KMS-11 (cell line): ENCODE results near the gene ELANE.

Source experiments
- H2AFZ ChIP-seq: fragments of 200-600 bp; sonication (generic); 2 replicates; pipeline ENCODE4 v1.6.1; 2016; ENCODE audit warnings: antibody characterized with exemption, mixed run types, low read depth
- H3K27ac ChIP-seq: fragments of 200-600 bp; sonication (generic); 2 replicates; pipeline ENCODE4 v1.6.1; 2016; ENCODE audit warnings: mild to moderate bottlenecking, mixed run types
- H3K27me3 ChIP-seq: fragments of 200-600 bp; sonication (generic); 2 replicates; pipeline ENCODE4 v1.6.1; 2017; ENCODE audit warnings: mild to moderate bottlenecking, low read depth, mixed run types, moderate library complexity; ENCODE audit not compliant: insufficient read depth
- H3K36me3 ChIP-seq: fragments of 200-600 bp; sonication (generic); 2 replicates; pipeline ENCODE4 v1.6.1; 2017; ENCODE audit warnings: mild to moderate bottlenecking, mixed run types; ENCODE audit not compliant: insufficient read depth
- H3K4me1 ChIP-seq: fragments of 200-600 bp; sonication (generic); 2 replicates; pipeline ENCODE4 v1.6.1; 2016; ENCODE audit warnings: mild to moderate bottlenecking, low read depth, mixed run types; ENCODE audit not compliant: poor library complexity, severe bottlenecking
- H3K4me2 ChIP-seq: fragments of 200-600 bp; sonication (generic); 2 replicates; pipeline ENCODE4 v1.7.0; 2016; ENCODE audit warnings: mild to moderate bottlenecking, mixed run types
- H3K4me3 ChIP-seq: fragments of 200-600 bp; sonication (generic); IDR thresholded peaks from 2 replicates; pipeline ENCODE4 v1.6.1; 2017; ENCODE audit warnings: low read depth, low read length, mixed read lengths; ENCODE audit not compliant: insufficient read depth
- H3K79me2 ChIP-seq: fragments of 200-600 bp; sonication (generic); 2 replicates; pipeline ENCODE4 v1.6.1; 2016; ENCODE audit warnings: low read depth, mixed run types; ENCODE audit not compliant: insufficient read depth
- H3K9ac ChIP-seq: fragments of 200-600 bp; sonication (generic); 2 replicates; pipeline ENCODE4 v1.6.1; 2016; ENCODE audit warnings: mild to moderate bottlenecking, mixed run types
- H4K20me1 ChIP-seq: fragments of 200-600 bp; sonication (generic); 2 replicates; pipeline ENCODE4 v1.6.1; 2016; ENCODE audit warnings: mild to moderate bottlenecking, mixed run types; ENCODE audit not compliant: insufficient read depth
- TF ChIP-seq, protein P1 (sequence below): fragments of 200-600 bp; sonication (generic); conservative IDR thresholded peaks from 2 replicates; pipeline ENCODE4 v1.6.1; 2017; ENCODE audit warnings: low read depth, mild to moderate bottlenecking, antibody characterized with exemption, low read length, moderate library complexity, mixed read lengths

Gene ELANE

DNA sequence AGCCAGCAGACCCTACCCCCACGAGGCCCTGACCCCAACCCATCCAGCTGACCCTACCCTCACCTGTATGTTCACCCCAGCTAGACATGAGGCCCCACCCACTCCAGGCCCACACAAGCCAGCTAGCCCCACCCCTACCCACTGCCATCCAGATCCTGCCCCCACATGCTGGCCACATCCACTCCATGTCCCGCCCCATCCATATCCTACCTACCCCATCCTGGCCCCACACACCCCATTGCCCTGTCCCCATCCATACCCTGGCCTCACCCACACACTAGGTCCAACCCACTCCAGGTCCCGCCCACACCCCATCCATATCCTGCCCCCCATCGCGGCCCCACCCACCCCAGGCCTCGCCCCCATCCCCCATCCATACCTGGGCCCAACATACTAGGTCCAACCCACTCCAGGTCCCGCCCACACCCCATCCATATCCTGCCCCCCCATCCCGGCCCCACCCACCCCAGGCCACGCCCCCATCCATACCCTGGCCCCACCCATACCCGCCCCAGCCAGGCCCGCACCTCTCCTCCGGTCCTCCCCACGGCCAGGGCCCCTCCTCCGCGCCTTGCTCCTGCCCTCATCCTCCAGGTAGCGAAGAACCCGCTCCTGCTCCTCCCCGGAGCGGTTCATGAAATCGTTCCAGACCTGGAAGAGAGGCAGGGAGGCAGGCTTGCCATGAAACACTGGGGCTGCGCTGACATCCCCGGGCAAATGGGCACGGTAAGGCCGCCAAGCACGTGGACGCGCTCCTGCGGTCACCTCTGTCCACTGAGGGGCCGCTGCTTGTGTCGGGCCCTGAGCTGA is 48.4 kb downstream of the ELANE start:
- Histone ChIP-seq H3K27ac (no peak overlapping the region), H3K9ac (no peak overlapping the region), H4K20me1 (no peaks in the 10 kb centered on the region), H3K4me2 (no peak overlapping the region), H3K4me1 (no peaks in the 10 kb centered on the region), H2AFZ (no peak overlapping the region), H3K36me3 (no peaks in the 10 kb centered on the region), H3K27me3 (no peaks in the 10 kb centered on the region), H3K79me2 (no peaks in the 10 kb centered on the region), H3K4me3 (no peak overlapping the region)
- TF ChIP-seq, protein P1, sequence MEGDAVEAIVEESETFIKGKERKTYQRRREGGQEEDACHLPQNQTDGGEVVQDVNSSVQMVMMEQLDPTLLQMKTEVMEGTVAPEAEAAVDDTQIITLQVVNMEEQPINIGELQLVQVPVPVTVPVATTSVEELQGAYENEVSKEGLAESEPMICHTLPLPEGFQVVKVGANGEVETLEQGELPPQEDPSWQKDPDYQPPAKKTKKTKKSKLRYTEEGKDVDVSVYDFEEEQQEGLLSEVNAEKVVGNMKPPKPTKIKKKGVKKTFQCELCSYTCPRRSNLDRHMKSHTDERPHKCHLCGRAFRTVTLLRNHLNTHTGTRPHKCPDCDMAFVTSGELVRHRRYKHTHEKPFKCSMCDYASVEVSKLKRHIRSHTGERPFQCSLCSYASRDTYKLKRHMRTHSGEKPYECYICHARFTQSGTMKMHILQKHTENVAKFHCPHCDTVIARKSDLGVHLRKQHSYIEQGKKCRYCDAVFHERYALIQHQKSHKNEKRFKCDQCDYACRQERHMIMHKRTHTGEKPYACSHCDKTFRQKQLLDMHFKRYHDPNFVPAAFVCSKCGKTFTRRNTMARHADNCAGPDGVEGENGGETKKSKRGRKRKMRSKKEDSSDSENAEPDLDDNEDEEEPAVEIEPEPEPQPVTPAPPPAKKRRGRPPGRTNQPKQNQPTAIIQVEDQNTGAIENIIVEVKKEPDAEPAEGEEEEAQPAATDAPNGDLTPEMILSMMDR = no peak

DNA sequence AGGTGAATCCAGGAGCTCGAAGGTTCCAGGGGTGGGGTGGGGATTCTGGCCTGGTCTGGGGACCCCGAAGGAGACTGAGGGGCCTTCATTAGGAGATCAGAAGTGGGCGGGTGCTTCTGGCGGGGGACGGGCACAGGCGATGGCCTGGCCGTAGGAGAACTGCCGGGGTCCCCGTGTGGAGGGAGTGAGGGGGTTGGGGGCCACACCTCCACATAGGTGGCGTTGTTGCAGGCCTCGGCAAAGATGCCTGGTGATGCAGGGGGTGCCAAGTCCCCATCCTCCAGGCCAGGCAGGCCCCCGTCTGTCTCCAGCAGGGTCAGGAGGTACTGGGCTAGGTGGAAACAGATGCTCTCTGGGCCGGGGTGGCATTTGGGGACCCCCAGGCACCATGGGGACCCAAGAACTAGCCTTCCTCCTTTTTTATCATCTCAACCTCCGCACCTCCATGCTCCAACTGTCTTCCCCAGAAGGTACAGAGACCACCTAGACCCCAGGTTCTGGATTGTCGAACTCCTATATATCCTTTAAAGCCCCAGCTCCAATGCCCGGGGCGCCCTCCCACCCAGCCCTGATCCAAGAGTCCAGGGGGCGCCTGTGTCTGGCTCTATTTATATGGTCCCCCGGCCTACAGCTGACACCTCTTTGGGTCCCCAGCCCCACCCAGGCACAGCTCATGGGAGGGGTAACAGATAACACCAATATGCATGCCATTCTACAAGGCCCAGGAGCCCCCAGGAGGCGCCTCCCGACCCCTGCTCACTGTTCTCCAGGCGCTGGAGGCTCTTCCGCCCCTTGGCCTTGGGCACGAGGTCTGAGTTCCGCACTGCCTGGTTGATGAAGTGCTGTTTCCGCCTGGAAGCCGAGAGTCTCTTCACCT is 49.4 kb downstream of the ELANE start:
- H3K79me2 ChIP-seq = no peaks in the 10 kb centered on the region
- H3K27me3 ChIP-seq = no peaks in the 10 kb centered on the region
- H3K4me1 ChIP-seq = no peaks in the 10 kb centered on the region
- H2AFZ ChIP-seq = no peak overlapping the region
- no peak overlapping the region for H3K4me3 ChIP-seq
- no peak overlapping the region for H3K4me2 ChIP-seq
- no peaks in the 10 kb centered on the region for H4K20me1 ChIP-seq
- no peaks in the 10 kb centered on the region for H3K36me3 ChIP-seq
- no peak overlapping the region for H3K9ac ChIP-seq
- no peak overlapping the region for H3K27ac ChIP-seq
- TF ChIP-seq, protein P1 = no peak

DNA sequence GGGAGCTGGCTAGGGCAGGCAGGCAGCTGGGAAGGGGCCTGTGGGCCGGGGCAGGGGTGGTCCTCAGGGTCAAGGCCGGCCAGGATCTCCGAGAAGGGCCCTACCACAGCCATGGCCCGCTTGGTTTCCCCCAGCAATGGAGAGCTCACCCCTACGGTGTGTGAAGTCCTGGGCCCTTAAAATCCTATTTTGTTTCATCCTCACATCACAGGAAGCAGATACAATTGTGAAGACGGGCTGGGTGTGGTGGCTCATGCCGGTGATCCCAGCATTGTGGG is 49.9 kb downstream of the ELANE start:
- H4K20me1 ChIP-seq = no peaks in the 10 kb centered on the region
- no peak overlapping the region for H3K27ac ChIP-seq
- H3K4me3 ChIP-seq = no peak overlapping the region
- no peak overlapping the region for H3K9ac ChIP-seq
- no peaks in the 10 kb centered on the region for H3K79me2 ChIP-seq
- no peak overlapping the region for H2AFZ ChIP-seq
- H3K4me2 ChIP-seq = no peak overlapping the region
- H3K4me1 ChIP-seq = no peaks in the 10 kb centered on the region
- TF ChIP-seq, protein P1 = no peak
- H3K27me3 ChIP-seq = no peaks in the 10 kb centered on the region
- H3K36me3 ChIP-seq = no peaks in the 10 kb centered on the region

DNA sequence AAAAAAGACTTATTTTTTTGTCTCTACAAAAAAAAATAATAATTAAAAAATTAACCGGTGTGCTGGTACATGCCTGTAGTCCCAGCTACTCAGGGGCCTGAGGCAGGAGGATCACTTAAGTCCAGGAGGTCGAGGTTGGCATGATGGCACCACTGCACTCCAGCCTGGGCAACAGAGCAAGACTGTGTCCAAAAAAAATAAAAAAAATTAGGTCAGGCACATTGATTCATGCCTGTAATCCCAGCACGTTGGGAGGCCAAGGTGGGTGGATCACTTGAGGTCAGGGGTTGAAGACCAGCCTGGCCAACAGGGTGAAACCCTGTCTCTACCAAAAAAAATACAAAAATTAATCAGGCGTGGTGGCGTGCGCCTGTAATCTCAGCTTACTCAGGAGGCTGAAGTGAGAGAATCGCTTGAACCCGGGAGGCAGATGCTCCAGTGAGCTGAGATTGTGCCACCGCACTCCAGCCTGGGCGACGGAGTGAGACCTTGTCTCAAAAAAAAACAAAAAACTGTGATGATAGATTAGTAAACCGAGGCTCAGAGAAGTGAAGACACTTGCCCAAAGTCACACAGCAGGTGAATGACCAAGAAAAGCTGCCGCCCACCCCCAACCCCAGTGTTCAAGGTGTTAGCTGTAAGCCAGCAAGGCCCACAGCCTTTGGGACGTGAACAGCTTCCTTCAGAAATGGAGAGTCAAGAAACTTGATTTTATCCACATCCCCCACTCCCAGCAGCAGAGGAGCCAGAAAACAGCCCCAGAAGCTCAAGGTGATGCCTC is 50.5 kb downstream of the ELANE start:
- no peaks in the 10 kb centered on the region for H3K27me3 ChIP-seq
- H3K36me3 ChIP-seq = no peaks in the 10 kb centered on the region
- H4K20me1 ChIP-seq = no peaks in the 10 kb centered on the region
- no peaks in the 10 kb centered on the region for H3K4me1 ChIP-seq
- no peak overlapping the region for H3K27ac ChIP-seq
- no peaks in the 10 kb centered on the region for H3K79me2 ChIP-seq
- no peak overlapping the region for H2AFZ ChIP-seq
- TF ChIP-seq, protein P1 = no peak
- H3K4me2 ChIP-seq = no peak overlapping the region
- no peak overlapping the region for H3K9ac ChIP-seq
- no peak overlapping the region for H3K4me3 ChIP-seq
